ENCODE data around the gene C5orf63. TPM values are rescaled to one million over a fixed set of nuclear protein-coding genes. Genes with fewer than 3 reads are reported as not detected.

Gene C5orf63
- total and polyA plus RNA-seq, 12 donors: 1.6 to 11.4 (median 4.5) TPM; not detected in 1

DNA sequence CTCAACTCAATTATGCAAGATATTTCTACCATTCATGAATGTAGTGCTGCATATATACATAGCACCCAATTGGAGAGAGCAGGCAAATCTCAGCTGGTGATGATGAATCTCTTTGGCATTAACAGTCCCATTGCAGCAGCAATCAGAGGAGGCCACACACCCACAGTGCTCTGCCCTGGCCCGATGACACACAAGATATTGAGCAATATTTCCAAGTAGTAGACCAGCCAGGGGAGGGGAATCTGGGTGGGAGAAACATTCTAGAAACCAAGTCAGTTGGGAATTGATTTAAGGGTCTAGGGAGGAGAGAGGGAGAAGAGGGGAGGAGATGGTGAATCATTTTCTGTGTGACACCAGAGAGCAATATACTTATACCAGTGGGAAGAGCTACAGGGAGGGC is 14.9 kb upstream of the C5orf63 start:
- intact Hi-C loops (cut with DNase I): no loop called here

GRCh38 chr5:127086589-127086988 is 13.3 kb upstream of the C5orf63 start:
- Histone ChIP-seq H3K36me3 (replicated peaks in 1 of 2) (no peaks in the 10 kb centered on the region), H3K9me3 (replicated peaks in 1 of 3) (no peaks in the 10 kb centered on the region), H3K27me3 (no peaks in the 10 kb centered on the region), H3K27ac (no peak overlapping the region), H3K4me1 (replicated peaks in 1 of 2) (no peaks in the 10 kb centered on the region), H3K4me3 (no peak overlapping the region)
- intact Hi-C loops (cut with DNase I): no loop called here
- DNase-seq: no peak
- no peak for TF ChIP-seq CTCF (IDR thresholded peaks at IDR 0.05)
- TF ChIP-seq POLR2A (IDR thresholded peaks at IDR 0.05): no peak
- 80 to 95% (median 90%) methylated on average over 2 of the region's 2 CpGs for WGBS, 4 donors

More for the DNA sequence above, 14.9 kb upstream of the C5orf63 start:
- Histone ChIP-seq H3K36me3 (replicated peaks in 1 of 2) (no peaks in the 10 kb centered on the region), H3K27ac (no peak overlapping the region), H3K27me3 (no peaks in the 10 kb centered on the region), H3K4me1 (replicated peaks in 1 of 2) (no peaks in the 10 kb centered on the region), H3K9me3 (replicated peaks in 1 of 3) (no peaks in the 10 kb centered on the region), H3K4me3 (no peak overlapping the region)
- TF ChIP-seq POLR2A (IDR thresholded peaks at IDR 0.05) (no peak), CTCF (IDR thresholded peaks at IDR 0.05) (no peak)
- WGBS, 4 donors: 35 to 59% (median 47%) methylated on average over 1 of the region's 1 CpG
- DNase-seq: peak in 5 of 7 donors; percentile 15 to 34 (median 32)

DNA sequence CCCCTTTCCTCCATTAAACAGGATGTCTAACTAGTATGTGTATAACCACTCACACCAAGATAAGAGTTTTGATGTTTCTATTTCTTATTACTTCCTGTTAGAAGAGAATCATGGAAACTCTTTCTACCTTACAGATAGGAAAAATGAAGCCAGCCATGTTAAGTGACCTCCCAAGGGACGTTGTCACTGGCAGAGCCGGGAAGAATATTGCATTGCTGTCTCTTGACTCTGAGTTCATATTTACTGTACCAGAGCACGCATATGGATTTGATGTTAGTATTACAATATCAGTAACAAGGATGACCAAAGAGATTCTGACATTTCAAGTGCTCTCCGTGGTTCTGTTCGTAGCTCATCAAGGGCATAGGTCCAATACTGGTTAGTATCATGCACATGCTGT is 12.5 kb upstream of the C5orf63 start:
- no peak for DNase-seq
- WGBS, 4 donors: 81 to 86% (median 84%) methylated on average over 5 of the region's 5 CpGs

DNA sequence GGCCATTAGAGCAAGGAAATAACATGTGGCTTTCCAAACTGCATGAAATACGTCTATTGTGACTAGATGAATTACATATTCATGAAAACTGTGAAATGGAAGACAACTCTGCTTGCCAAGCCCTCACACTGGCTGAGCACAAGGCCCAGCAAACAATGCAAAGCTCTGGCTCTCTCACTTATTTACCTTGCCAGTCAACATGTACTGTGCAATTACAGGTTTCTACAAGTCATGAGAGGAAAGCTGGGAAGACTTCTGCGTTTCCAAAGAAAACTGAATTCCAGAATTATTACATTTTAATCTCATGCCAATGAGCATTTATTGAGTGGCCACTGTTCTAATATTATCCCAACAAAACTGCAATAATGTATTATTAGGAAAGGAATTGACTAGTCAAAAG is 12.1 kb upstream of the C5orf63 start:
- no peak overlapping the region for H3K4me3 ChIP-seq
- H3K36me3 ChIP-seq (replicated peaks in 1 of 2): no peaks in the 10 kb centered on the region
- WGBS, 4 donors: 80 to 93% (median 85%) methylated on average over 2 of the region's 2 CpGs
- H3K9me3 ChIP-seq (replicated peaks in 1 of 3): no peaks in the 10 kb centered on the region
- TF ChIP-seq POLR2A (IDR thresholded peaks at IDR 0.05): no peak
- no peak for TF ChIP-seq CTCF (IDR thresholded peaks at IDR 0.05)
- intact Hi-C loops (cut with DNase I): no loop called here
- no peak for DNase-seq
- no peaks in the 10 kb centered on the region for H3K4me1 ChIP-seq (replicated peaks in 1 of 2)
- H3K27me3 ChIP-seq: no peaks in the 10 kb centered on the region
- no peak overlapping the region for H3K27ac ChIP-seq

More for the DNA sequence above, 12.5 kb upstream of the C5orf63 start:
- intact Hi-C loops (cut with DNase I): no loop called here
- Histone ChIP-seq H3K27me3 (no peaks in the 10 kb centered on the region), H3K27ac (no peak overlapping the region), H3K4me3 (no peak overlapping the region), H3K36me3 (replicated peaks in 1 of 2) (no peaks in the 10 kb centered on the region), H3K4me1 (replicated peaks in 1 of 2) (no peaks in the 10 kb centered on the region), H3K9me3 (replicated peaks in 1 of 3) (no peaks in the 10 kb centered on the region)
- no peak for TF ChIP-seq POLR2A (IDR thresholded peaks at IDR 0.05)
- no peak for TF ChIP-seq CTCF (IDR thresholded peaks at IDR 0.05)

Measured in adrenal gland (tissue), 12 donors.